Left renal pelvis (tissue), 4 donors: ENCODE measurements around the gene MRPL16. TPM values are rescaled to one million over a fixed set of nuclear protein-coding genes. Genes with fewer than 3 reads are reported as not detected.
"Not testable (repeated sequence)": the region's sequence is repeated elsewhere in the genome, so short reads cannot be mapped to it uniquely, and the experiment has no call there.

Experiments
- DNase-seq, 4 donors: peaks; one replicate each; pipeline ENCODE4 v3.0.0-alpha.2; 2013; ENCODE audit warnings: low read depth in 4 of 4, low spot score in 3 of 4
- polyA plus RNA-seq, 4 donors: library from polyadenylated mRNA; unstranded; fragments of 120-200 nt; gene quantifications; one replicate each; pipeline ENCODE4 v1.2.1, GENCODE V29; 2013; ENCODE audit not compliant: insufficient read length in 4 of 4

MRPL16 gene
- polyA plus RNA-seq, 4 donors: 45.1 to 62.8 (median 61.5) TPM

DNA sequence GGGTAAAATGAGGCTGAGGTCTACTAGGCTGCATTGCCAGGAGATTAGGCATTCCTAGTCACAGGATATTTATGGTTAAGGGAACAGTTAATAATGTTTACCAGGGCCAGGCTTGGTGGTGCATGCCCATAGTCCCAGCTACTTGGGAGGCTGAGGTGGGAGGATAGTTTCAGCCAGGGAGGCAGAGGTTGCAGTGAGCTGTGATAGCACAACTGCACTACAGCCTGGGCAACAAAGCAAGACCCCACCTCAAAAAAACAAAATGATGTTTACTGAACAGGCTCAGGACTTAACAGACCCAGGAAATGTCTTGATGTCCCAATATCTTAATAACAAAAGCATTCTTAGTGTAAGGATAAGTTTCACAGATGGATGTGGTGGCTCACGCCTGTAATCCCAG lies 2.8 kb upstream of the MRPL16 start:
- DNase-seq: no peak

DNA sequence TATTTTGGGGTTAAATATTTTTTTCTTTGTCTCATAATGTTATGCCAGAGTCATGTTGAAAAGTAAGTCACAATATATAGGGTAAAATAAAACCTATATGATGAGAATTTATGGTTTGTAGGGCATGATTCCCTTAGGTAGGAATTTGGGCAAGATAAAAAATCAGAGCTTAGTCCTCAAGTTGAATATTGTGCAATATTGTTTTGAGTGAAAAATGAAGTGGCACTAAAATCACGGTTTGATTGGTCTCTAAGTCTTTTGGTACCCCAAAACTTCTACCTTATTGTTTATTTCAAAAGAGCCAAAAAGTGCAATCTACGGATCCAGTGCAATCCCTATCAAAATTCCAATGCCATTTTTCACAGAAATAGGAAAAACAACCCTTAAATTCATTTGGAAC lies 1.6 kb upstream of the MRPL16 start:
- DNase-seq: no peak

DNA sequence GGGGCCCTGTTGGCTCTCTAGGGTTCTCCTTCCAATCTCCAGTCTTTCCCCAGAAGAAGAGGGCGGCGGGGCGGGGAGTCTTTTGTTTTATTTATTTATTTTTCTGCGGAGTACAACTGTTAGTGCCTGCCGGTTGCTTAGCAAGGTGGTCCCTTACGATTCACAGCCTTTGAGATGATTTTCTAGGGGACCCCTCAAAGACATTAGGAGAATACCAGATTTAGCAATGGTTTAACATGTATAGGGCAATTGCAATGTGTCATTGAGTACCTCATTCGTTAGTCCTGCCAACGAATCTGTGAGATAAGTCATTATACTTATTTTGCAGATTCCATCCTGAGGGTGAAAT lies 307 bp upstream of the MRPL16 start:
- DNase-seq: peak in 1 of 4 donors; percentile 8

DNA sequence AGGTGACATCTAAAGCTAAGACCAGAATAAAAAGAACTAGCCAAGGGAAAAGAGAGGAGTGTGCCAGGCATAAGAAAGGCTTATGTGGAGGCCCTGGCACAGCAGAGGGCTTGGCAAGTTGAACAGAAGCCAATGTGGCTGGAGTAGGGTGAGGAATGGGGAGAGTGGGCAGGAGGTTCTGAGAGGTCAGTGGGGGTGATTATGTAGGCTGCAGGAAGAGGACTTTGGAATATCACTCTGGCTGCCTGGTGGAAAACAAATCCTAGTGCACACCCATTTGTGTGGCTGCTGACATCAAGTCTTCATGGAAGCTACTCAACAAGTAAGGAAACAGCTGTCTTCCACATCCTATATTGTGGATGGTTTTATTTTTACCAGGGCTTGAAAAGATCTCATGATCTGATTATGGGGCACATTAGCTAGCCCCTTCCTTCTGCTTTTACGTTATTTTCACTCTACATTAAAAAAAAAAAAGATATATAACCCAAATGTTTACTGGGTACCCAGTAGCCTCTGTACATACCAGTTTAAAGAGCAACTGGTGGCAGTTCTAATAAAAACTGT lies 3.4 kb downstream of the MRPL16 start:
- DNase-seq: no peak

DNA sequence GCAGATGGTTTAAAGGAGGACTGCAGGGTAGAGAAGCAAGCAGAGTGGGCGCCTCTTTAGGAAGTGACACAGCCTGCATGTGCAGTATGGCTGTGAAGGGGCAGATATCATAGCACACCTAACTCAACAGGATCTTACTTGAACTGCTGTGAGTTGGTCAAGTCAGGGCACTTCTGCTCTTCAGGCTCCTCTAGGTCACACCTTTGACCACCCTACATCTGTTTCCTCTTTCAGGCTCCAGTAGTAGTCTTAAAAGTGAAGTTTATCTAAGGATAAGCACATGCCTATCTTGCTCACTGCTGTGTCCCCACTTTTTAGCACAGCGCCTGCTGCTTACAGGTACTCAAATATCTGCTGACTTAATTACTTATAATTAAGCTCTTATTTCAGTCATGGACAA lies 6.5 kb downstream of the MRPL16 start:
- DNase-seq: no peak

DNA sequence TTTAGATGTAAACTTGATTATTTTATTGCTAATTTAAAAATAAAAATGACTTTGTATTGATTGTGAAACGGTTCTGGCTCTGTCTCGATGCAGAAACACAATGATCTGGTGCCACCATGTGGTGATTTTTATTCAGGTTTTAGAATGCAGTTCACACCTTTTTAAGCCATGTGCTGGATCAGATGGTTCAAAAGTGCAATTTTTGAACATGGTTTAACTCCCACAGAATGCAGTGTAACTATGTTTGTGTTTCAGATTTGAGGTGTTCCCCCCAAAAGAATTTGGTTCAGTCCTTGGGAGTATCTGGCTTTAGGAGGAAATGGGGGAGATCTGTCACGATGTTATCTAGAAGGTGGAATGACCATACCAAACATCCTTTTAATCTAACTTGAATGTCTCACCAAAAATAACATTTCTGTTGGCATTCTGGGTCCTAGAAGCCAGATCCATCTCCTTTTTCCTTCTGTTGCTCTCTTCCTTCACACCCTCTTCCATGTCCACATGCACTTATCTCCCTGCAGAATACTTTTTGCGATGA lies 7.9 kb downstream of the MRPL16 start:
- DNase-seq: peak in 2 of 4 donors; percentile 18 to 33

DNA sequence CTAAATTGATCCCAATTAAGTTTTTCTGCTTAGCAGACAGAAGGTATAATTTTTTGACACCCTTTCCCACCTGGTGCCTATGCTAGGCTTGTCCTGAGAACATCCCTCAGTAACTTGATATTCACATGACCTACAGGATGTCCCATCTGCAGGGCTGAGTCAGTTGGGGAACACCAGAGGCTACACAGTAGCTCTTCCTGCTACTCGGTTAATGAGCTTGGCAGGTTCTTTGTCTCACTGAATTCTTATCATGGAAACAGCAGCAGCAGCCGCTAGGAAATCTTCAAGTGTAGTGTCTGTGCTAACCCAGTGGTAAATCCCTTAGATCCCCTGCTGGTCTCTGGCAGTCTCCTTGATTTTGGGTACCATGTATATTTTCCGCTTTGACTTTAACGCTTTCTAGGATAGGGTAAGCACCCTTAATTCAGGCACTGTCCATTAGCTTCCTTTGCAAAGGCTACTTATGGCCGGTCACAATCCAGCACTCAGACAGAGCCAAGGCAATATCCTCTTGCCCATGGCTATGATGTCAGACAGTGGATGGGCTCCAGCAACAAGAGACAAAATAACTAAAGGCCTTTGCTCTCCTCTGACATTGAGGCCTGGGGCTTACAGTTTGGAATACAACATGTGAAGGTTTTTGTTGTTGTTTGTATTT lies 8.5 kb downstream of the MRPL16 start:
- DNase-seq: peak in 2 of 4 donors; percentile 7

DNA sequence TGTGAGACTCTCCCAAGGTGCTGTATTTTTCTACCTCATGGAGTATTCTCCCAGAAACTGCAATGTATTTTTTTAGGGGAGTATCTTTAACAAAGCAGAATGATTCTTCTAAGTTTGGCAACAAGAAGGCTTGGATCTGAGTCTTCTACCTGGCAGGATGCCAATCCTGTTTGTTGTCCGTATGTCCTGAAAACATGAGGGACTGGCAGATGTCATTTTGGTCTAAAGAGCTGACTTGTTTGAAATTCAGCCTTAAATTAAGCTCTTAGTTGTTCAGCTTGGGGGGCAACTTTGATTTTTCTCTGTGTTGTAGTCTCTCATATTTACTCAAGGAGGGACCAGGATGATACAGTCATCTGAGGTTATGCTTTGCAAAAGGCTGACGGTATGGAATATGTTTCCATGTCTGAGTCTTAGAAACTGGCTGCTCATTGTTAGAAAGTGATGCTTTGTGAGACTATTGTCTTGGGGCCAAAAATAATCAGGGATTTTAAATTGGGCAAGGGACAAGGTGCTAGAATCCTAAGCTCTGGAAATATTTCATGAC lies 9.3 kb downstream of the MRPL16 start:
- no peak for DNase-seq

DNA sequence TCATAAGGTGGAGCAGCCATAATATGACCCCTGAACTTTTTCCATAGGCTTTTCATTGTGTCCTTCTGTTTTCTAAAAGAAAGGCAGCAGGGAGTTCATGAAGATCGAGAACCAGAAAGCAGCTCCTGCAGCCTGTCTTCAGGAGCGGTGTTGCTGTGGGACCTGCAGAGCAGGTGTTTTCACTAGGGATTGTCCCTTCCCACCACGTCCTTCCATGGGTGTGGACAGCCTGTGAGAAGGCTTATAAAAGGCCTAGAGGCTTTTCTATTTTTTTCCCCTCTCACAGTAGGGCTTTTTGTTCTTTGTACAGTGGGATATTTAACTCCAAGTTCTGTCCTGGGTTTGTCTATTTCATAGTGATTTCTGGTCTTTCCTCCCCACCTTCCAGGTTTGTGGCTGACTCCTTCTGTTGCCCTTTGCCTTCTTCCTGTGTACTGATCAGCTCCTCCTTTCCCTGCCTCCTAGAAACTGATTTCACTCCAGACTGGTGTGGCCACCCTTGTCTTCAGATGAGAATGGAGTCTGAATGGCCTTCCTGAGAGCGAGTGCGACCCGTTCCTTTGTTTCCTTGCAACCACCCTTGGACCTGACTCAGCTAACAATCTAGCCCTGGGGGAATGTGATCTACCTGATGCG lies 10.1 kb downstream of the MRPL16 start:
- DNase-seq: no peak

DNA sequence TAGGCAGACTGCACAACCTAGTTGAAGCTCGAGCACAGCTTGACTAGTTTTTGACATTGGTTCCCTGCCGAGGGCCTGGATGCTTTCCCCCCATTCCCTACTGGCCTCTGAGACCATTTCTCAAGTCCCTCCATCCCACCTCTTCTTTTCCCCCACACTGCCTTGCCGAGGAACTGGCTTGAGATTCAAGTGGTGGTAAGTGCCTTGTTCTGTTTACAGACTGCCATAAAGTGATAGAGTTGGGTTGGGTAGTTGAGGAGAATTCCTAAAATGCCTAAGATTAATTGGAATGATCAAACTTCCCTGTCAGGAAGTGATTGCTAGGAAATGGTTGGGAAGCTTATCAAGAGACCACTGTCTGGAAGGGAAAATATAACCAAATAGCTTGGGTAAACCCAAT lies 16.2 kb downstream of the MRPL16 start:
- DNase-seq: no peak

DNA sequence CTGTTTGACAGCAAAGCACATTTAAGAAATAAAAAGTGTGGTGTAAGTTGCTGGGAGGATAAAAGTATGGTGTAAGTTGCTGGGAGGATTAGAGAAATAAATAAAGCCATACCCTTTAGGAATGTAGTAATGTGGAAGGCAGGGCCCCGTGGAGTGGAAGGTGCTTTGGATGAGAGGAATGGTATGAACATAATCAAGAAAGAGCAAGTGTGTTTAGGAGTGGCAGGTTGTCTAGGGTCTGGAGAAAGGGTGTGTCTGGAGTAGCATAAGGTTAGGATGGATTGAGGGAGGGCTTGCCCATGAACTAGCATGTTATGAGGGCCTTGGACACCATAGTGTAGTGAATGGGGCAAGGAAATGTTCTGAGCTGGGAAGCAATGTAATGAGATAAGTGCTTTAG lies 18.1 kb downstream of the MRPL16 start:
- DNase-seq: no peak

DNA sequence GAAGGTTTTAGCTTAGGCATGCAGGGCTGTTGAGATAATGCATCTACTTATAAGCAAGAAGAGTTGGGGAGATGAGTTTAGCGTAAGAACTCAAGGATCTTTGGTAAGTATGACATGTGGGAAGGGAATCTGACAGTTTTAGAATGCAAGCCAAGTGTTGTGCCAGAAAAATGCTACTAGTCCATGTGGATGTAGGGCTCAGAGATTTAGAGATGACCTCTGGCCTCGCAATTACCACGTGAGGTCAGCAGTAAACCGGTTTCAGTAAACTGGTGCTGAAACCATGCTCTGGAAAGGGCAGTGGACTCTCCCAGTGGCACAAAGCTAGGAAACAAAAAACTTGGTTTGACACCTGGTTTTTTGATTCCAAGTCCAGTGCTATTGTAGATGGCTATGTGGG lies 18.9 kb downstream of the MRPL16 start:
- DNase-seq: no peak

DNA sequence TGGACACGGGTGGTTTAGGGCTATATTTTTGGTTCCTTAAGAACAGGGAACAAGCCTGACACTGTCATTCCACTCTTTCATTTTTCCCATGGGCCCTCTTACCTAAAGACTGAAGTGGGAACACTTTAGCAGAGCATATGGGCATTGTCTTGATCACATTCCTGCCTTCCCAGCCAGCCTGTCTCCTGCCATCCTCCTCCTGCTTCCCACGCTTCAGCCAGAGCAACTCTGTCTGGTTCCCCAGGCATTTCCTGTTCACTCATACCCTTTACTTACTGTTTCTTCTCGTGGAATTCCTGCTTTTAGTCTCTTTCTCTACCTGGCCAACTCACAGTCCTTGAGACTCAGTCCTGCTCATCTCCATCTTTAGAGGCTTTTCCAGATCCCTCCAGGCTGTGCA lies 22.8 kb downstream of the MRPL16 start:
- DNase-seq: no peak

DNA sequence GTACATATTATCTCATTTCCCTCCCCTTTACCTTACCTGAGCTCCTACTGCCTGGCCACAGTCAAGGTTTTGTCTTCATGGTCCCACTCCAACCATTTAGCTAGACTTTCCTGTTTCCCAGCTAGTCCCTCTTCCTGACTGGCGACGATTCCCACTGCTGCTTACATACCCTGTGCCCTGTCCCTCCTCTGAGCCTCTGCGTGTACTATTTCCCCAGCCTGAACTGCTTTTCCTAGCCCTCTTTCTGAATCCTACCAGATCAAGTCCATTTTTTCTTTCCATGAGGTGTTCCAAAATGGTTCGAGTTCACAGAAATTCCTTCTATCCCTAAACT lies 23.4 kb downstream of the MRPL16 start:
- DNase-seq: no peak

DNA sequence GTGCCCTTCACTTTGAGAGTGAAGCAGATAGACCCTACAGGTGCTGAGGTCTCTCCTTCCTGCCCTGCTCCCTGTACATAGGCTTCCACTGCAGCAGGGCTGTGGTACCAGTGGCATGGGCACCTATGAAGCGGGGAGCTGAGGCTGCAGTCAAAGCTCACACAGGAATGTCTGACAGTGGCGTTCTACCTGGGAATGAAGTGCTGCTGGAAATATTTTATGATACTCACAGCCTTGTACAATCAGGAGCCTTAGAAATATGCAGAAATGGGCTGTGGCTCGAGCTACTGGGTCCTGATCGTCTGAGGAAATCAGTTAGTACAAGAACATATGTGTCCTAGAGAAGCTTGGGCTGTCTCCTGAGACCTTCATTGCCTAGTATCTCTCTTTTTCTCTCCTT lies 24.8 kb downstream of the MRPL16 start:
- no peak for DNase-seq

DNA sequence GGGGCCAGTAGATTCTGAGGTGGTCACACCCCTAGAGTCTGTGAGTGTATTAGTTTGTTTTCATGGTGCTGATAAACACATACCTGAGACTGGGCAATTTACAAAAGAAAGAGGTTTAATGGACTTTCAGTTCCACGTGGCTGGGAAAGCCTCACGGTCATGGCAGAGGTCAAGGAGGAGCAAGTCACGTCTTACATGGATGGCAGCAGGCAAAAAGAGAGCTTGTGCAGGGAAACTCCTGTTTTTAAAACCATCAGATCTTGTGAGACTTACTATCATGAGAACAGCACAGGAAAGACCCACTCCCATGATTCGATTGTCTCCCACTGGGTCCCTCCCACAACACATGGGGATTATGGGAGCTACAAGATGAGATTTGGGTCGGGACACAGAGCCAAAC lies 26.1 kb downstream of the MRPL16 start:
- DNase-seq: not testable (repeated sequence)

DNA sequence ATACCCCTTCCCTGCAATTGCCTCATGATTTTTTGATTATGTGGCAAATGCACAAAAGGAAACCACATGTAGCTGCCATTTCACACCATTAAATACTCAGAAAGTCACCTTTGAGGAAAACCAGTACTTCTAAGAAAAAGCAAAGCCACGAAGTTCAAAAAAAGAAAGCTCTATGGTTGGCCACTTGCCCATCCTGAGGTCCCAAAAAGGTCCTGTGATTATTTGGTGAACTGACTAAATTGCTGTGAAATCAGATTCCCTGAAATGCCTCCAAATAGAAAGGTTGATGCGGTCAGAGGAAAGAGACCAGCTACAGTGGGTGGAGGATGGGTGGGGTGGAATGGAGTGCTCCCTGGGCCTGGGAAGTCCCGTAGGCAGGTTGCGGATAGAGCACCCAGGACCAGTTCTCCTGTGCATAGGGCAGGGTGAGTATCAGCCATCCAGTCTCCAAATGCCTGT lies 26.9 kb downstream of the MRPL16 start:
- DNase-seq: no peak

DNA sequence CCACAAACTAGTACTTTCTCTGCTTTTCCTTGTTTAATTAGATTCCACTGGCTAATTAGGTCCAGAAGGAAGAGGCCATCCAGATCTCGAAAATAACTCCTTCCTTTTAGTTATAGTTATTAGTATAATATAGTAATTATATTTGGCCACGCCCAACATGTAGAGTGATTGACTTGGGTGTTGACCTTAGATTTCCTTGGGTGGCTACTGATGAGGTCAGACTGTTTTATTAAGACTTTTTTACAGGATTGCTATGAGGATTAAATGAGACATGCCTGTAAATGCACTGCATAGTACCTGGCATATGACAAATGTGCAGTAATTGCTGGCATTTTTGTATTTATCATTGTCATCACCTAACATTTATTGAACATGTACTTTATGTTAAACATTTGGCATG lies 28.5 kb downstream of the MRPL16 start:
- no peak for DNase-seq

DNA sequence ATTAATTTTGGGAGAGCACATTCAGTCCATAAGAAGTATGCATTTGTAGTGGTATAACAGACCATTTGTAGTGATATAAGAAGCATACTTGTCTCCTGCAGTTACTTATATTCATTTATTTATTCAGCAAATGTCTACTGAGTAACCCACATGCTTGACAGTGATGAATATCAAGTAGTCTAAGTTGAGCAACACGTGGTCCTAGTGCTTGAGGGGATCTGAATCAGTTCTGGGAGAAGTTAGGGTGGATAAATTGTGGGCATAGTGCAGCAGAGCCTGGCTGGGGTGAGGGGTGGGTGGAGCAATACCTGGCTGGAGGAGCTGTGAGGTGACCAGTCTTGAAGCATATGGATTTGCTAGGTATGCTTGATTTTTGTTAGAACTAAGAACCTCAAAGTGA lies 31.1 kb downstream of the MRPL16 start:
- DNase-seq: no peak

DNA sequence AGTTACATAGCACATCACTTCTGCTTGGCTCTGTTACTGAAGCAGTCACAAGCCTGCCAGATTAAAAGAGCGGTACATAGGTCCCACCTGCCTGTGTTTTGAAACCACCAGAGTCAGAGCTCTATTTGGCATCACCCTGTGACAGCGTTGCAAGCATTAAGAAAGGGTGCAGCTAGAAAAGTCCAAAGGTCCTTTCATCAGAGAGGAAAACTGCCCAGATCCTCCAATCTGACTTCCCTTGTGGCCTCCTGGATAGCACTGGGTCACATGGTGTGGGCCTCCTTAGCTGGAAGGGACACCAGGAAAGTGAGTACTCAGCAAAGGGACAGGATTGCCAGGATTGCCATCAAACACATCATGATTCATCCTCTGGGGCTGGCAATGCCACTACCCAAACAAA lies 32.5 kb downstream of the MRPL16 start:
- no peak for DNase-seq

DNA sequence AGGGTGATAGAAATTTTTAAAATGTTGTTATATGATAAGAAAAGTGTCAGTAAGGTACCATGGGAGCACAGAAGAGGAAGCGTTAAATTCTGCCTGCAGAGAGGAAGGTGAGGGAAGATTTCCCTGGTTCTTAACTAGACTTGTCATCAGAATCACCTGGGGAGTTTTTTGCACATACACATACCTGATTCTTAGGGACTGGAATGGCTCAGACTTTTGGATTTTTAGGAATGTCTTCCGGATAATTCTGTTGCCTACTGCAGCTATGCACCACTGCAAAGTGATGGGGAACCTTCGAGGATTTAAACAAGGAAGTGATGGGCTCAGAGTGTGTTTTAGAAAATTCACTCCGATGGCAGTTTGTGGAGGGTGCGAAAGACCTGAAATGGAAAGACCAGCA lies 33.5 kb downstream of the MRPL16 start:
- no peak for DNase-seq
